Measurements from ENCODE around the gene HMX1. TPM values are rescaled to one million over a fixed set of nuclear protein-coding genes. Genes with fewer than 3 reads are reported as not detected.

Gene HMX1
- total RNA-seq, 1 donor from 2014 or later = not detected

GRCh38 chr4:8841678-8842268 lies 29.9 kb downstream of the HMX1 start:
- Histone ChIP-seq H3K27me3 (ENCODE audit: control insufficient read depth, insufficient read depth, low read length) (no peaks in the 10 kb centered on the region), H3K4me3 (ENCODE audit: low read depth, low read length) (no peak overlapping the region), H3K36me3 (ENCODE audit: control insufficient read depth, insufficient read depth, low read length) (no peaks in the 10 kb centered on the region)
- no peak for DNase-seq (ENCODE audit: low read depth)
- TF ChIP-seq, protein P1, sequence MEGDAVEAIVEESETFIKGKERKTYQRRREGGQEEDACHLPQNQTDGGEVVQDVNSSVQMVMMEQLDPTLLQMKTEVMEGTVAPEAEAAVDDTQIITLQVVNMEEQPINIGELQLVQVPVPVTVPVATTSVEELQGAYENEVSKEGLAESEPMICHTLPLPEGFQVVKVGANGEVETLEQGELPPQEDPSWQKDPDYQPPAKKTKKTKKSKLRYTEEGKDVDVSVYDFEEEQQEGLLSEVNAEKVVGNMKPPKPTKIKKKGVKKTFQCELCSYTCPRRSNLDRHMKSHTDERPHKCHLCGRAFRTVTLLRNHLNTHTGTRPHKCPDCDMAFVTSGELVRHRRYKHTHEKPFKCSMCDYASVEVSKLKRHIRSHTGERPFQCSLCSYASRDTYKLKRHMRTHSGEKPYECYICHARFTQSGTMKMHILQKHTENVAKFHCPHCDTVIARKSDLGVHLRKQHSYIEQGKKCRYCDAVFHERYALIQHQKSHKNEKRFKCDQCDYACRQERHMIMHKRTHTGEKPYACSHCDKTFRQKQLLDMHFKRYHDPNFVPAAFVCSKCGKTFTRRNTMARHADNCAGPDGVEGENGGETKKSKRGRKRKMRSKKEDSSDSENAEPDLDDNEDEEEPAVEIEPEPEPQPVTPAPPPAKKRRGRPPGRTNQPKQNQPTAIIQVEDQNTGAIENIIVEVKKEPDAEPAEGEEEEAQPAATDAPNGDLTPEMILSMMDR (IDR thresholded peaks at IDR 0.05; ENCODE audit: insufficient read depth, low read length, poor library complexity, severe bottlenecking) = no peak

DNA sequence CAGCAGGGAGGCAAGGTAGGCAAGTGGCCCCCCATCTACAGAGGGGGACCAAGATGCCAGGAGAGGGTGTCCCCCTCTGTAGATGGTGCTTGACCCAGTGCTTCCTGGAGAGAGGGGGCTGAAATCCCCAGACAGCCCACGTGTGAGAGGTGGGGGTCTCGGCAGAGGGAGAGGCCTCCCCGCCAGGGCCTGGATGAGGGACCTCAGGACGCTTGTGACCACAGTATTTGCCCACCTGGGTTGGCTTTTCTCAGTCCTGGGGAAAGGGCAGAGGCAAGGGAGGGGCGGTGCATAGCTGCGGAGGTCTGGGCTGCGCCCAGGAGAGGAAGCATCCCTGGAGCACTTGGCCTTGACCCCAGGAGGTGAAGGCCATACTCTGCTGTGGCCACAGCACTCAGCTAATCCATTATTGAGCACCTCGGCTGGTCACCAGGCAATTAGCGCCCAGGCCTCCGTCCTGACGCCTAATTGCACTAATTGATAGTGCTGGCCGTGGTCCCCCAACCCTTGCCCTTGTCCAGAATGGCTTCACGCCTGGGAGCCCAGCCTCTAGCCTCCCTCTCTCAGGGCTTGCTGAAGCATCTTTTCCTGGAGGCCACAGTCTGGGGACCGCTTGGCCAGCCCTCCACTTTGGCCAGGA lies 30.7 kb downstream of the HMX1 start:
- no peak overlapping the region for H3K4me3 ChIP-seq (ENCODE audit: low read depth, low read length)
- H3K27me3 ChIP-seq (ENCODE audit: control insufficient read depth, insufficient read depth, low read length) = no peaks in the 10 kb centered on the region
- DNase-seq (ENCODE audit: low read depth) = no peak
- no peaks in the 10 kb centered on the region for H3K36me3 ChIP-seq (ENCODE audit: control insufficient read depth, insufficient read depth, low read length)
- TF ChIP-seq, protein P1 (IDR thresholded peaks at IDR 0.05; ENCODE audit: insufficient read depth, low read length, poor library complexity, severe bottlenecking) = no peak

DNA sequence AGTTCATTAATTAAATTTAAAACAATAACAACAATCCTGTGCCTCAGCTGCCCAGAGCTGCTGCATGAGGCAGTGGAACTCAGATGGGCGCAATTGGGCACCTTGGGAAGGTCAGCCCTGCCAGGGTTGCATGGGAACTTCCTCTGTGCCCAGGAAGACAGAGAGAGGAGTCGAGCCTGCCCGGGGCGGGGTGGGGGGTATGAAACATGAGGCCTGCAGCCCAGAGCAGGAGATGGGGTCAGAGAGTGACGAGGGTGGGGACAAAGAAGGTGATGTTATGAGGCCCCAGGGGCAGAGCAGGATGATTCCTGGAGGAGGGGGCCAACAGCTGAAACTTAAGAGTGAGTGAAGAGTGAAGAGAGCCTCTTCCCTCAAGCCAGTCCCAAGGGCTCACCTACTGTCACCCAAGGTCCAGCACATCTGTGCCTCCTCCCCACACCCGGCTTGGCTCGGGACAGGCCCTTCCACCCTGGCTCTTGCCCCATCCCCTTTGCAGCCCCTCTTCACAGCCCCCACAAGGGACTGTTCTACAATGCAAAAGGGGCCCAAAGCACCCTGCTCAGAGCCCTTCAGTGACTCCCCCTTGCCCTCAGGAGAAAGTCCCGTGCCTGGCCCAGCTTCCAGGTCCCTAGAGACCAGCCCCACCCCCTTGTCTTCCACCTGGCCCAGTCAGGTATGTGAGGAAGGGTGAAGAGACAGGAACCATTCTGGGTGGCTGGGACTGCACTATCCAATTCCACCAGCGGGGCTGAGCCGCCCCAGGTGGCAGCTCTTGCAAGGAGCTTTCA lies 31.4 kb downstream of the HMX1 start:
- DNase-seq (ENCODE audit: low read depth) = no peak
- Histone ChIP-seq H3K27me3 (ENCODE audit: control insufficient read depth, insufficient read depth, low read length) (no peaks in the 10 kb centered on the region), H3K36me3 (ENCODE audit: control insufficient read depth, insufficient read depth, low read length) (no peaks in the 10 kb centered on the region), H3K4me3 (ENCODE audit: low read depth, low read length) (no peak overlapping the region)
- TF ChIP-seq, protein P1 (IDR thresholded peaks at IDR 0.05; ENCODE audit: insufficient read depth, low read length, poor library complexity, severe bottlenecking) = no peak

DNA sequence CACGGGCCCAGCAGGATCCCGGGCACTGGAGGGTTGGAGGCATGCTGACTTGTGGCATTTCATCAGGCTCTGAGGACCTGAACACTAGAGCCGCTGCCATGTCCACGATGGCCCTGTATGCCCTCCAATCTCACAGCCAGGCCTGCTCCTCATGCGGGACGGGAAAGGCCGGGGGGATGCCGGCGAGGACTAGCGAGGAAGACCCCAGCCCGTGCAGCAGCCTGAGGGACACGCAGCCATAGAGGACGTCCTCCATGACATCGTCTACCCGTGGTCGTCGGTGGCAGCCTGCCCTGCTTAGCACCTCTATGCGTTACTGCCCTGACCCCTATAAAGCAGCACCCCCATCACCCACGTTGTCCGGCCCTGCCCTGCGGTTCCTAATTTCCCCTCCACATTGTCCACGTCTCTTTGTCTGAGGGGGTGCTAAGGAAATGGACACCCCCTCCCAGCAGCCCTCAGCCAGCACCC lies 32.6 kb downstream of the HMX1 start:
- TF ChIP-seq, protein P1 (IDR thresholded peaks at IDR 0.05; ENCODE audit: insufficient read depth, low read length, poor library complexity, severe bottlenecking) = no peak
- no peak for DNase-seq (ENCODE audit: low read depth)
- no peak overlapping the region for H3K4me3 ChIP-seq (ENCODE audit: low read depth, low read length)
- H3K36me3 ChIP-seq (ENCODE audit: control insufficient read depth, insufficient read depth, low read length) = no peaks in the 10 kb centered on the region
- H3K27me3 ChIP-seq (ENCODE audit: control insufficient read depth, insufficient read depth, low read length) = no peaks in the 10 kb centered on the region

DNA sequence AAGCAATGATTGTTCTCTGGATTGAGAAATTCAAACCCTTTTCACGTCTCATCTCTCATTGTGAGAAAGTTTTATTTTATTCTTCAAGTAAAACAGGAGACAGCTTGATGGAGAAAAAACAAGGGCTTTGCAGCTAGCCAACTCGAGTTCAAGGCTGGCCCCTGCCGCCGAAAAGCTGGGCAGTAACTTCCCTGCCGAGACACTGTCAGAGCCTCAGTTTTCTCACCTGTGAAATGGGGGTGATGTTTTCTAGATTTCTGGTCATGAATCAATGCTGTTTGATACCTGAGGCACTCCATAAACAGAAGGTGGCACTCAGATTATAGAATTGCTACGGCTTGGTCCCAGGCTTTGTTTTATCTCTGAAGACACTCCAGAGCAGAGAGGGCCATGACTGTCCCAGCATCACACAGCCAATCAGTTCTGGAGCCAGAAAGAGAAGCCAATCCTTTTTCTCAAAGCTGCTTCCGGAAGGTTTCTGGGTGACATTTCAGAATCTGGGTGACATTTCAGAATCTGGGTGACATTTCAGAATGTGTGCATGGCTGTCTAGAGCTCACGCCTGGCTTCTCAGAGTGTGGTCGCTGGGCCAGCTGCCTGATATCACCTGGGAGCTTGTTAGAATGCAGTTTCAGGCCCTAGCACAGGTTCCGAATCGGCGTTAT lies 33.2 kb downstream of the HMX1 start:
- H3K4me3 ChIP-seq (ENCODE audit: low read depth, low read length) = no peak overlapping the region
- H3K36me3 ChIP-seq (ENCODE audit: control insufficient read depth, insufficient read depth, low read length) = no peaks in the 10 kb centered on the region
- no peak for DNase-seq (ENCODE audit: low read depth)

More for the DNA sequence above, 33.2 kb downstream of the HMX1 start:
- H3K27me3 ChIP-seq (ENCODE audit: control insufficient read depth, insufficient read depth, low read length) = no peaks in the 10 kb centered on the region
- TF ChIP-seq, protein P1 (IDR thresholded peaks at IDR 0.05; ENCODE audit: insufficient read depth, low read length, poor library complexity, severe bottlenecking) = no peak
